GM23338 (cell line): ENCODE measurements around the gene PCSK2. TPM values are rescaled to one million over a fixed set of nuclear protein-coding genes. Genes with fewer than 3 reads are reported as not detected.

ENCODE experiments used
- ATAC-seq: fragments of 200-7000 bp; cut with Tn5 transposase; 3 replicates; pipeline ENCODE4 v1.9.1; 2020
- DNase-seq: peaks from one replicate; pipeline ENCODE4 v3.0.0-alpha.2; 2015; ENCODE audit warnings: low spot score
- H2AFZ ChIP-seq: fragments of 200-600 bp; sonication (generic); 2 replicates; pipeline ENCODE4 v1.8.0; 2016; ENCODE audit warnings: antibody characterized with exemption, mild to moderate bottlenecking, moderate library complexity
- H3F3A ChIP-seq: fragments of 200-600 bp; sonication (generic); replicated peaks from 2 replicates; pipeline ENCODE4 v1.8.0; 2017; ENCODE audit warnings: antibody characterized with exemption, mixed run types, low read depth
- H3K27ac ChIP-seq: fragments of 200-600 bp; sonication (generic); 2 replicates; pipeline ENCODE4 v1.6.1; 2016; ENCODE audit warnings: low read depth
- H3K27me3 ChIP-seq: fragments of 200-600 bp; sonication (generic); 2 replicates; pipeline ENCODE4 v1.8.0; 2016; ENCODE audit warnings: mild to moderate bottlenecking, mixed run types, moderate library complexity; ENCODE audit not compliant: insufficient read depth
- H3K36me3 ChIP-seq: fragments of 200-600 bp; sonication (generic); 2 replicates; pipeline ENCODE4 v1.8.0; 2016; ENCODE audit warnings: mild to moderate bottlenecking; ENCODE audit not compliant: insufficient read depth
- H3K4me1 ChIP-seq: fragments of 200-600 bp; sonication (generic); 2 replicates; pipeline ENCODE4 v1.8.0; 2016; ENCODE audit warnings: mild to moderate bottlenecking, moderate library complexity; ENCODE audit not compliant: insufficient read depth
- H3K4me2 ChIP-seq: fragments of 200-600 bp; sonication (generic); 2 replicates; pipeline ENCODE4 v1.7.1; 2017; ENCODE audit warnings: mixed run types
- H3K4me3 ChIP-seq: fragments of 200-600 bp; sonication (generic); 2 replicates; pipeline ENCODE4 v1.6.1; 2016; ENCODE audit warnings: mixed run types
- H3K79me2 ChIP-seq: fragments of 200-600 bp; sonication (generic); replicated peaks from 2 replicates; pipeline ENCODE4 v1.8.0; 2017; ENCODE audit warnings: mild to moderate bottlenecking; ENCODE audit not compliant: insufficient read depth
- H3K9me2 ChIP-seq: fragments of 200-600 bp; sonication (generic); 2 replicates; pipeline ENCODE4 v1.8.0; 2017; ENCODE audit not compliant: insufficient read depth
- H4K20me1 ChIP-seq: fragments of 200-600 bp; sonication (generic); replicated peaks from 2 replicates; pipeline ENCODE4 v1.8.0; 2017; ENCODE audit warnings: mild to moderate bottlenecking; ENCODE audit not compliant: insufficient read depth
- H3K27ac Mint-ChIP-seq: 2 replicates; pipeline ENCODE4 v1.8.0; 2020; ENCODE audit warnings: inconsistent platforms, mild to moderate bottlenecking, moderate library complexity, mixed read lengths
- H3K27me3 Mint-ChIP-seq: 3 replicates; pipeline ENCODE4 v1.8.0; 2022; ENCODE audit warnings: low read depth, mild to moderate bottlenecking, moderate library complexity, mixed read lengths, inconsistent platforms; ENCODE audit not compliant: insufficient read depth, poor library complexity
- H3K36me3 Mint-ChIP-seq: 3 replicates; pipeline ENCODE4 v1.8.0; 2021; ENCODE audit warnings: low read depth, mild to moderate bottlenecking, inconsistent platforms, moderate library complexity, mixed read lengths
- H3K4me1 Mint-ChIP-seq: 3 replicates; pipeline ENCODE4 v1.8.0; 2020; ENCODE audit warnings: mild to moderate bottlenecking, inconsistent platforms, mixed read lengths
- H3K4me3 Mint-ChIP-seq: 3 replicates; pipeline ENCODE4 v1.8.0; 2021; ENCODE audit warnings: moderate library complexity, mild to moderate bottlenecking, inconsistent platforms, mixed read lengths
- H3K9me3 Mint-ChIP-seq: 3 replicates; pipeline ENCODE4 v1.8.0; 2020; ENCODE audit warnings: moderate library complexity, mild to moderate bottlenecking, inconsistent platforms, mixed read lengths
- CREB1 ChIP-seq: fragments of 250-450 bp; sonication (Bioruptor Pico); IDR thresholded peaks from 2 replicates; pipeline ENCODE4 v1.5.0; 2020; ENCODE audit warnings: low read depth, mild to moderate bottlenecking, moderate library complexity
- EZH2 ChIP-seq: fragments of 200-600 bp; sonication (generic); IDR thresholded peaks from one replicate; pipeline ENCODE4 v1.8.0; 2017; ENCODE audit warnings: antibody characterized with exemption, mild to moderate bottlenecking, low read depth; ENCODE audit not compliant: unreplicated experiment
- EZH2phosphoT487 ChIP-seq: fragments of 200-600 bp; sonication (generic); IDR thresholded peaks from one replicate; pipeline ENCODE4 v1.8.1; 2018; ENCODE audit warnings: antibody characterized with exemption; ENCODE audit not compliant: unreplicated experiment
- POLR2AphosphoS5 ChIP-seq: IDR thresholded peaks from 2 replicates; pipeline ENCODE4 v1.6.1; 2016; ENCODE audit warnings: antibody characterized with exemption, low read depth
- STAT1 ChIP-seq: IDR thresholded peaks from one replicate; pipeline ENCODE4 v1.6.1; 2016; ENCODE audit warnings: antibody characterized with exemption; ENCODE audit not compliant: unreplicated experiment
- ZNF114 ChIP-seq: fragments of 250-450 bp; sonication (Bioruptor Pico); IDR thresholded peaks from 2 replicates; pipeline ENCODE4 v1.5.0; 2020; ENCODE audit warnings: mild to moderate bottlenecking, moderate library complexity
- ZNF462 ChIP-seq: fragments of 250-450 bp; sonication (Bioruptor Pico); IDR thresholded peaks from 2 replicates; pipeline ENCODE4 v1.5.0; 2020; ENCODE audit warnings: mild to moderate bottlenecking, moderate library complexity
- polyA plus RNA-seq: library from polyadenylated mRNA; unstranded; fragments of >200 nt; fragmentation: Nextera tagmentation; extraction: Ambion mirVana; gene quantifications from 2 replicates; pipeline ENCODE4 v1.2.1, GENCODE V29; 2016
- total RNA-seq: library from RNA; depleted of rRNA; stranded (reverse); fragments of >200 nt; shearing (Covaris generic); gene quantifications from 2 replicates; pipeline ENCODE4 v1.2.3, GENCODE V29; 2014
- TF ChIP-seq, protein P1 (sequence below), 2 experiments: fragments of 200-600 bp in 1 of 2; sonication (generic) in 1 of 2; conservative IDR thresholded peaks; 2 replicates each; pipeline versions ENCODE4 v1.5.1 to v1.6.1; 2016 to 2017; ENCODE audit warnings: antibody characterized with exemption in 2 of 2, low read depth in 2 of 2, mild to moderate bottlenecking in 2 of 2, moderate library complexity in 1 of 2

PCSK2 gene
- total and polyA plus RNA-seq, 2 experiments from 2014 or later: 0.37 to 1.1 TPM

DNA sequence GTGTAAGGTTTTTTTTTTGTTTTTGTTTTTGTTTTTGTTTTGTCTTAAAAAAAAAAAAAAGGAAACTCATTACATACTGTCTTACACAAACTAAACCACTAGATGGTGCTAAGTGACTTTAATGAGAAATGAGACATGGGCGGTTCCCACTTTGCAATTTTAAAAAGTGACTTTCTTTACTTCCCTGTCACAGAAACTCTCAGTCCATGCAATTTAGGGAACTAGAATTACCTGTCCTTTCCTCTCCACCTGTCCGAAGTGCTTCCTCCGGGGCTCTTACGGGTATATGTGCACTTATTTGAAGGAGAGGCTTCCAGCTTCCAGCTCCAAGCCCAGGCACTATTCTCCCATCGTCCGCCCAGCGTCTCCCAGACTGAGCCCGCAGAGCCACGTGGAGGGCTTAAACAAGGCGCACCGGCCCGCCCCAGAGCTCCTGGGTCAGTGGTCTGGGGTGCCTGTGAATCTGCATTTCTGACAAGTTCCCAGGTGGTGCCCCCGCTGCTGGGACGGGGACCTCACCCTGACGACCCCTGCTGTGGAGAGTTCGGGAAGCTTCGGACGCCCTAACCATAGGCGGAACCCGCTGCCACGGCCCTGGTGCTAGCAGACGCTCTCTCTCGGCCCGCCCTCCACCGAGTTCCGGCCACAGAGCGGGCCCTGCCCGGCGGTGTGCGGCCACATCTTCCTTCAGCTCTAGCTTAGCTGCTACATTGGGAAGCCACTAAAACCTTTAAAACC lies 278.2 kb downstream of the PCSK2 start (continued):
- TF ChIP-seq, protein P1, sequence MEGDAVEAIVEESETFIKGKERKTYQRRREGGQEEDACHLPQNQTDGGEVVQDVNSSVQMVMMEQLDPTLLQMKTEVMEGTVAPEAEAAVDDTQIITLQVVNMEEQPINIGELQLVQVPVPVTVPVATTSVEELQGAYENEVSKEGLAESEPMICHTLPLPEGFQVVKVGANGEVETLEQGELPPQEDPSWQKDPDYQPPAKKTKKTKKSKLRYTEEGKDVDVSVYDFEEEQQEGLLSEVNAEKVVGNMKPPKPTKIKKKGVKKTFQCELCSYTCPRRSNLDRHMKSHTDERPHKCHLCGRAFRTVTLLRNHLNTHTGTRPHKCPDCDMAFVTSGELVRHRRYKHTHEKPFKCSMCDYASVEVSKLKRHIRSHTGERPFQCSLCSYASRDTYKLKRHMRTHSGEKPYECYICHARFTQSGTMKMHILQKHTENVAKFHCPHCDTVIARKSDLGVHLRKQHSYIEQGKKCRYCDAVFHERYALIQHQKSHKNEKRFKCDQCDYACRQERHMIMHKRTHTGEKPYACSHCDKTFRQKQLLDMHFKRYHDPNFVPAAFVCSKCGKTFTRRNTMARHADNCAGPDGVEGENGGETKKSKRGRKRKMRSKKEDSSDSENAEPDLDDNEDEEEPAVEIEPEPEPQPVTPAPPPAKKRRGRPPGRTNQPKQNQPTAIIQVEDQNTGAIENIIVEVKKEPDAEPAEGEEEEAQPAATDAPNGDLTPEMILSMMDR (conservative IDR thresholded peaks at IDR 0.05; ENCODE audit: low read depth in 2 of 2): peak; percentile 63 to 80

DNA sequence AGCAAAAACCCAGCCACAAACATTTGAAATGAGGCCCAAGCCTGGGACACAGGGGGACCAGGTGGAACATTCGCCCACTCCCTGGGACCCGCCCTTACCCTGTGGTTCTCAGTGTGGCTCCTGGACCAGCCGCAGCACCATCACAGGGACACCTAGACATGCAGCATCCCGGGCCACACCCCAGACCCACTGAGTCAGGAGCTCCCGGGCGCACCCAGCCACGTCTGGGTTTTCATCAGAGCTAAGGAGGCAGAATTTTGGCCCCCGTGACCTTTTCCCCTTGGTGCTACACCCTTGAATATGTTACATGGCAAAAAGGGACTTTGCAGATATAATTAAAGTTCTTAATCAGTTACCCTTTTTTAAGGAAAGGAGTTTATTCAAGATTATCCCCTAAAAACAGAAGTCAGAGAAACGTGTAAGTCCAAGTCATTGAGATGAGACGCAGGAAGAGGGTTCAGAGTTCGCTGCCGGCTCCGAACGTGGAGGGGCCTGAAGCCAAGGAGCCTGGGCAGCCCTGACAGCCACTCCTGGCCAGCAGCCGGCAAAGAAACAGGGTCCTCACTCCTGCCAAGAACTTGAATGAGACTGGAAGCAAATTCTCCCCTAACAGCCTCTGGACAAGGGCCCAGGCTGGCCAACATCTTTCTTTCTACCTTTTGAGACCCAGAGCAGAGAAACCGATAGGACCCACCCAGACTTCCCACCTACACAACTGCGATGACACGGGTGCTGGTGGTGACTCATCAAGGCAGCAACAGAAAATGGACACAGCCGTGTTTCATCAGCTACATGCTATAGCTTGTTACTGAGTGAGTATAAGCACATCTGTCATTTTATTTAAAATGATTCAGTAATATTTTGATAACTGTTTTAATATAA lies 279.0 kb downstream of the PCSK2 start:
- Histone ChIP-seq H3K4me2 (peak overlapping the region; percentile 79), H3K27ac (no peak overlapping the region), H3K4me1 (no peaks in the 10 kb centered on the region), H3K4me3 (peak overlapping the region; percentile 56), H2AFZ (peak overlapping the region; percentile 89), H3K79me2 (no peaks in the 10 kb centered on the region), H3K27me3 (0 out of 2 replicates have a peak, but pooled peaks cover 4% of the 10 kb centered on the region), H3K36me3 (no peaks in the 10 kb centered on the region), H3K9me2 (no peaks in the 10 kb centered on the region), H4K20me1 (no peaks in the 10 kb centered on the region), H3F3A (no peaks in the 10 kb centered on the region)
- DNase-seq (no peak), ATAC-seq (peak; percentile 31)
- H3K4me3 Mint-ChIP-seq: peak overlapping the region; percentile 74
- H3K36me3 Mint-ChIP-seq: no peaks in the 10 kb centered on the region
- H3K9me3 Mint-ChIP-seq: no peaks in the 10 kb centered on the region
- no peak overlapping the region for H3K27ac Mint-ChIP-seq
- H3K4me1 Mint-ChIP-seq: peaks cover 19% of the 10 kb centered on the region
- H3K27me3 Mint-ChIP-seq: peaks cover 13% of the 10 kb centered on the region
- TF ChIP-seq EZH2phosphoT487: no peak
- TF ChIP-seq, protein P1 (conservative IDR thresholded peaks at IDR 0.05; ENCODE audit: low read depth in 2 of 2): no peak
- no peak for TF ChIP-seq ZNF462
- TF ChIP-seq EZH2: no peak
- no peak for TF ChIP-seq CREB1 (CRISPR knock-in tag)
- no peak for TF ChIP-seq STAT1
- TF ChIP-seq ZNF114: no peak
- no peak for TF ChIP-seq POLR2AphosphoS5
